ENCODE data around the gene CHST11.

The CHST11 gene

GRCh38 chr12:104448031-104448430 lies 8.7 kb upstream of the CHST11 start:
- Mint-ChIP-seq H3K9me3 (peaks cover 7% of the 10 kb centered on the region), H3K4me1 (peaks cover 18% of the 10 kb centered on the region), H3K4me3 (no peak overlapping the region), H3K27ac (no peak overlapping the region), H3K27me3 (no peaks in the 10 kb centered on the region), H3K36me3 (peaks cover 8% of the 10 kb centered on the region)
- no peak for ATAC-seq

GRCh38 chr12:104448451-104448850 lies 8.3 kb upstream of the CHST11 start:
- no peak overlapping the region for H3K27ac Mint-ChIP-seq
- H3K36me3 Mint-ChIP-seq = peaks cover 8% of the 10 kb centered on the region
- H3K4me3 Mint-ChIP-seq = no peak overlapping the region
- no peaks in the 10 kb centered on the region for H3K27me3 Mint-ChIP-seq
- no peak for ATAC-seq
- peaks cover 7% of the 10 kb centered on the region for H3K9me3 Mint-ChIP-seq
- peaks cover 15% of the 10 kb centered on the region for H3K4me1 Mint-ChIP-seq

- Mint-ChIP-seq H3K4me3 (no peak overlapping the region), H3K9me3 (peaks cover 7% of the 10 kb centered on the region)
Observed at GRCh38 chr12:104450700-104451099, 6.0 kb upstream of the CHST11 start.

GRCh38 chr12:104452087-104452486 lies 4.7 kb upstream of the CHST11 start:
- Mint-ChIP-seq H3K9me3 (peaks cover 4% of the 10 kb centered on the region), H3K36me3 (peaks cover 3% of the 10 kb centered on the region), H3K27me3 (no peaks in the 10 kb centered on the region), H3K27ac (no peak overlapping the region), H3K4me1 (peaks cover 31% of the 10 kb centered on the region), H3K4me3 (no peak overlapping the region)
- no peak for ATAC-seq

More at GRCh38 chr12:104450700-104451099, 6.0 kb upstream of the CHST11 start:
- Mint-ChIP-seq H3K27me3 (no peaks in the 10 kb centered on the region), H3K36me3 (peaks cover 8% of the 10 kb centered on the region), H3K4me1 (peaks cover 27% of the 10 kb centered on the region), H3K27ac (no peak overlapping the region)
- no peak for ATAC-seq

- H3K4me3 Mint-ChIP-seq = no peak overlapping the region
- H3K9me3 Mint-ChIP-seq = no peaks in the 10 kb centered on the region
- H3K27me3 Mint-ChIP-seq = no peaks in the 10 kb centered on the region
- peak overlapping the region; percentile 17 for H3K27ac Mint-ChIP-seq
- peaks cover 6% of the 10 kb centered on the region for H3K36me3 Mint-ChIP-seq
- ATAC-seq = no peak
- peaks cover 28% of the 10 kb centered on the region for H3K4me1 Mint-ChIP-seq
Observed at GRCh38 chr12:104453133-104453532, 3.6 kb upstream of the CHST11 start.

- no peaks in the 10 kb centered on the region for H3K9me3 Mint-ChIP-seq
- no peak for ATAC-seq
- H3K4me1 Mint-ChIP-seq = peaks cover 35% of the 10 kb centered on the region
- H3K4me3 Mint-ChIP-seq = no peak overlapping the region
- H3K27me3 Mint-ChIP-seq = no peaks in the 10 kb centered on the region
- peaks cover 12% of the 10 kb centered on the region for H3K36me3 Mint-ChIP-seq
- peak overlapping the region; percentile 92 for H3K27ac Mint-ChIP-seq
Observed at GRCh38 chr12:104454997-104455396, 1.8 kb upstream of the CHST11 start.

- peaks cover 40% of the 10 kb centered on the region for H3K4me1 Mint-ChIP-seq
- H3K9me3 Mint-ChIP-seq = no peaks in the 10 kb centered on the region
- peak overlapping the region; percentile 92 for H3K27ac Mint-ChIP-seq
- peak overlapping the region; percentile 99 for H3K4me3 Mint-ChIP-seq
- H3K27me3 Mint-ChIP-seq = no peaks in the 10 kb centered on the region
- peaks cover 15% of the 10 kb centered on the region for H3K36me3 Mint-ChIP-seq
- no peak for ATAC-seq
Observed at GRCh38 chr12:104455578-104456416, 951 bp upstream of the CHST11 start.

GRCh38 chr12:104456950-104457745 lies 400 bp downstream of the CHST11 start:
- no peaks in the 10 kb centered on the region for H3K27me3 Mint-ChIP-seq
- H3K9me3 Mint-ChIP-seq = no peaks in the 10 kb centered on the region
- peak overlapping the region; percentile 99 for H3K4me3 Mint-ChIP-seq
- peaks cover 49% of the 10 kb centered on the region for H3K4me1 Mint-ChIP-seq
- peak overlapping the region; percentile 92 for H3K27ac Mint-ChIP-seq
- H3K36me3 Mint-ChIP-seq = peaks cover 15% of the 10 kb centered on the region
- ATAC-seq = peak; percentile 53

- ATAC-seq = peak; percentile 40
- no peaks in the 10 kb centered on the region for H3K9me3 Mint-ChIP-seq
- H3K36me3 Mint-ChIP-seq = peaks cover 15% of the 10 kb centered on the region
- peak overlapping the region; percentile 99 for H3K4me3 Mint-ChIP-seq
- H3K27ac Mint-ChIP-seq = peak overlapping the region; percentile 92
- H3K4me1 Mint-ChIP-seq = peaks cover 53% of the 10 kb centered on the region
- no peaks in the 10 kb centered on the region for H3K27me3 Mint-ChIP-seq
Observed at GRCh38 chr12:104457746-104458693, 1.3 kb downstream of the CHST11 start.

- Mint-ChIP-seq H3K4me3 (peak overlapping the region; percentile 99), H3K9me3 (no peaks in the 10 kb centered on the region), H3K4me1 (peaks cover 61% of the 10 kb centered on the region), H3K27ac (peak overlapping the region; percentile 92), H3K27me3 (no peaks in the 10 kb centered on the region), H3K36me3 (peaks cover 22% of the 10 kb centered on the region)
- peak; percentile 3 for ATAC-seq
Observed at GRCh38 chr12:104458694-104459367, 2.1 kb downstream of the CHST11 start.

GRCh38 chr12:104459368-104459909 lies 2.7 kb downstream of the CHST11 start:
- H3K4me1 Mint-ChIP-seq = peaks cover 67% of the 10 kb centered on the region

GRCh38 chr12:104460041-104460719 lies 3.4 kb downstream of the CHST11 start:
- H3K27me3 Mint-ChIP-seq = no peaks in the 10 kb centered on the region
- peaks cover 68% of the 10 kb centered on the region for H3K4me1 Mint-ChIP-seq
- no peak for ATAC-seq
- peaks cover 24% of the 10 kb centered on the region for H3K36me3 Mint-ChIP-seq
- H3K9me3 Mint-ChIP-seq = no peaks in the 10 kb centered on the region
- peak overlapping the region; percentile 92 for H3K27ac Mint-ChIP-seq
- peak overlapping the region; percentile 99 for H3K4me3 Mint-ChIP-seq

More at GRCh38 chr12:104459368-104459909, 2.7 kb downstream of the CHST11 start:
- Mint-ChIP-seq H3K27ac (peak overlapping the region; percentile 92), H3K36me3 (peaks cover 24% of the 10 kb centered on the region), H3K27me3 (no peaks in the 10 kb centered on the region), H3K9me3 (no peaks in the 10 kb centered on the region), H3K4me3 (peak overlapping the region; percentile 99)
- ATAC-seq = no peak

- peak overlapping the region; percentile 92 for H3K27ac Mint-ChIP-seq
- no peaks in the 10 kb centered on the region for H3K9me3 Mint-ChIP-seq
- H3K27me3 Mint-ChIP-seq = no peaks in the 10 kb centered on the region
- peaks cover 64% of the 10 kb centered on the region for H3K4me1 Mint-ChIP-seq
- peaks cover 24% of the 10 kb centered on the region for H3K36me3 Mint-ChIP-seq
- peak overlapping the region; percentile 99 for H3K4me3 Mint-ChIP-seq
- no peak for ATAC-seq
Observed at GRCh38 chr12:104460973-104461698, 4.4 kb downstream of the CHST11 start.
